Parathyroid adenoma (tissue), 2 donors: Measurements from ENCODE around the gene OBSL1.

Experiments
- H2AFZ ChIP-seq: fragments of 300-600 bp; sonication (generic); one replicate; pipeline ENCODE4 v1.7.0; 2017; ENCODE audit warnings: antibody characterized with exemption, mild to moderate bottlenecking
- H3K27ac ChIP-seq: fragments of 300-600 bp; sonication (generic); one replicate; pipeline ENCODE4 v1.7.0; 2017
- H3K27me3 ChIP-seq: fragments of 300-600 bp; sonication (generic); one replicate; pipeline ENCODE4 v1.7.0; 2017; ENCODE audit warnings: low read length; ENCODE audit not compliant: control insufficient read depth, insufficient read depth
- H3K36me3 ChIP-seq: fragments of 300-600 bp; sonication (generic); one replicate; pipeline ENCODE4 v1.7.0; 2017; ENCODE audit warnings: low read length; ENCODE audit not compliant: control insufficient read depth, insufficient read depth
- H3K4me1 ChIP-seq: fragments of 300-600 bp; sonication (generic); one replicate; pipeline ENCODE4 v1.7.0; 2017; ENCODE audit warnings: control low read depth
- H3K4me2 ChIP-seq: fragments of 300-600 bp; sonication (generic); one replicate; pipeline ENCODE4 v1.7.0; 2017; ENCODE audit warnings: low read length
- H3K4me3 ChIP-seq: fragments of 300-600 bp; sonication (generic); one replicate; pipeline ENCODE4 v1.7.0; 2017; ENCODE audit warnings: low read depth, low read length
- H3K79me2 ChIP-seq: fragments of 300-600 bp; sonication (generic); one replicate; pipeline ENCODE4 v1.7.0; 2017; ENCODE audit warnings: control low read depth
- H3K9ac ChIP-seq: fragments of 300-600 bp; sonication (generic); one replicate; pipeline ENCODE4 v1.7.0; 2017; ENCODE audit warnings: mild to moderate bottlenecking
- H3K9me3 ChIP-seq: fragments of 300-600 bp; sonication (generic); one replicate; pipeline ENCODE4 v1.7.0; 2017; ENCODE audit warnings: low read length; ENCODE audit not compliant: control insufficient read depth
- TF ChIP-seq, protein P1 (sequence below): fragments of 300-600 bp; sonication (generic); IDR thresholded peaks from one replicate; pipeline ENCODE4 v1.7.0; 2017; ENCODE audit warnings: antibody characterized with exemption, mild to moderate bottlenecking
- donor health status: primary hyperparathyroidism.

The OBSL1 gene

GRCh38 chr2:219521066-219521880 is 50.1 kb downstream of the OBSL1 start:
- Histone ChIP-seq H3K4me1 (no peaks in the 10 kb centered on the region), H3K79me2 (no peaks in the 10 kb centered on the region), H3K36me3 (no peaks in the 10 kb centered on the region), H3K9ac (no peak overlapping the region), H3K27ac (no peak overlapping the region), H3K9me3 (no peaks in the 10 kb centered on the region), H2AFZ (peak overlapping the region; percentile 33), H3K4me3 (no peak overlapping the region), H3K4me2 (no peak overlapping the region), H3K27me3 (peaks cover 6% of the 10 kb centered on the region)
- TF ChIP-seq, protein P1, sequence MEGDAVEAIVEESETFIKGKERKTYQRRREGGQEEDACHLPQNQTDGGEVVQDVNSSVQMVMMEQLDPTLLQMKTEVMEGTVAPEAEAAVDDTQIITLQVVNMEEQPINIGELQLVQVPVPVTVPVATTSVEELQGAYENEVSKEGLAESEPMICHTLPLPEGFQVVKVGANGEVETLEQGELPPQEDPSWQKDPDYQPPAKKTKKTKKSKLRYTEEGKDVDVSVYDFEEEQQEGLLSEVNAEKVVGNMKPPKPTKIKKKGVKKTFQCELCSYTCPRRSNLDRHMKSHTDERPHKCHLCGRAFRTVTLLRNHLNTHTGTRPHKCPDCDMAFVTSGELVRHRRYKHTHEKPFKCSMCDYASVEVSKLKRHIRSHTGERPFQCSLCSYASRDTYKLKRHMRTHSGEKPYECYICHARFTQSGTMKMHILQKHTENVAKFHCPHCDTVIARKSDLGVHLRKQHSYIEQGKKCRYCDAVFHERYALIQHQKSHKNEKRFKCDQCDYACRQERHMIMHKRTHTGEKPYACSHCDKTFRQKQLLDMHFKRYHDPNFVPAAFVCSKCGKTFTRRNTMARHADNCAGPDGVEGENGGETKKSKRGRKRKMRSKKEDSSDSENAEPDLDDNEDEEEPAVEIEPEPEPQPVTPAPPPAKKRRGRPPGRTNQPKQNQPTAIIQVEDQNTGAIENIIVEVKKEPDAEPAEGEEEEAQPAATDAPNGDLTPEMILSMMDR, result peak; percentile 50

- H3K4me1 ChIP-seq, result no peaks in the 10 kb centered on the region
- H3K27ac ChIP-seq, result no peak overlapping the region
- no peaks in the 10 kb centered on the region for H3K36me3 ChIP-seq
- H3K9ac ChIP-seq, result no peak overlapping the region
- no peak overlapping the region for H3K4me3 ChIP-seq
- H3K79me2 ChIP-seq, result no peaks in the 10 kb centered on the region
- no peaks in the 10 kb centered on the region for H3K9me3 ChIP-seq
- TF ChIP-seq, protein P1, result no peak
- no peak overlapping the region for H3K4me2 ChIP-seq
- H3K27me3 ChIP-seq, result peaks cover 6% of the 10 kb centered on the region
- H2AFZ ChIP-seq, result no peak overlapping the region
These were observed 51.3 kb downstream of the OBSL1 start for GRCh38 chr2:219520079-219520478.

DNA sequence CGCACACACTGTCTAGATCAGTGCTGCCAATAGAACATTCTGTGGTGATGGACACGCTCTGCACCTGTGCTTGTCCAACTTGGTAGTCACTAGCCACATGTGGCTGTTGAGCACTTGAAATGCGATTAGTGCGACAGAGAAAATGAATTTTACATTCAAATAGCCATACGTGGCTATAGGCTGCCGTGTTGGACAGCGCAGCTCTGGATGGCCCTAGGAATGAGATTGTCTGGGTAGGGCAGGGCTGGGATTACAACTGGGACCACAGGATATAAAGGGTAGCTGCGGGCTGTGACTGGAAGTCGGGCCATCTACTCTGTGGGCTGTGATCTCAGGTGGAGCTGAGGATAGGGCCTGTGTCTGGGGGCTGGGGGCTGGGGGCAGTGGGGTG is 51.8 kb downstream of the OBSL1 start:
- no peak overlapping the region for H3K4me3 ChIP-seq
- no peaks in the 10 kb centered on the region for H3K79me2 ChIP-seq
- H3K9ac ChIP-seq, result no peak overlapping the region
- H3K4me2 ChIP-seq, result no peak overlapping the region
- H3K4me1 ChIP-seq, result peaks cover under 1% of the 10 kb centered on the region
- H3K36me3 ChIP-seq, result no peaks in the 10 kb centered on the region
- TF ChIP-seq, protein P1, result no peak
- no peak overlapping the region for H2AFZ ChIP-seq
- H3K27me3 ChIP-seq, result peaks cover 6% of the 10 kb centered on the region
- no peak overlapping the region for H3K27ac ChIP-seq
- H3K9me3 ChIP-seq, result no peaks in the 10 kb centered on the region

DNA sequence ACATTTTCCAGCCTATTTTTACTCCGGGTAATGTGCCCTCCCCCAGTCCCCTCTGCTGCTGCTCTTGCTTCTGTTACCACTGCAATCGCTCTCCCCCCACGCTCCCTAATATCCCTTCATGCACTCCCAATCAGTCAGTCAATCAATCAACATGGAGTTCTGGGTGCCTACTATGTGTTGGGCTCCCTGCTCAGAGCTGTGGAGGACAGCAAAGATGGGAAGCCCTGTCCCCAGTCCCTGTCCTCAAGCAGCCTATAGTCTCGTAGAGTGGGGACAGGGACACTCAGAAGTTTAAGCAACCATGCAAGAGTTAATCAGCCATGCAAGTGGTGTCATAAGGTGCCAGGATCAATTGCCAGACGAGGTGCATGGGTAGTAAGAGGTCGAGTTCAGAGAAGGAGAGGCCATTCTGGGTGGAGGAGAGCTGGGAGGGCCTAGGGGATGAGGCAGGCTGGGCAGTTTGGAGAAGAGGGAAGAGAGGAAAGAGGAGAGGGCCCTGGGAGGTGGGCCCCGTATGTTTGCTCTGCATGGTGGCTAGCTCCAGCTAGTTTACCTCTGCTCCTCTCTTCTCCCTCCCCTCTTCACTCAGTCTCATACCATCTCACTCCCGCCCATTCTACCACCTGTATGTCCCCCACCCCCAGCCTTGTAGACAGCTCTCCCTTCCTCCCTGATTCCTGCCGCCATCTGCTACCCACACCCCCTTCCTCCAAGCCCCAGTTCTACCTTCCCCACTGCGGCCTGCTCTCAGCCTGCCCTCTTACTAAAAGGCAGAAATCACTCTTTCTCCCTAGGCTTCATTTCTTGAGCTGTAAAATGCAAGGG is 53.2 kb downstream of the OBSL1 start:
- peaks cover 12% of the 10 kb centered on the region for H3K27me3 ChIP-seq
- H3K9ac ChIP-seq, result no peak overlapping the region
- no peaks in the 10 kb centered on the region for H3K79me2 ChIP-seq
- no peak overlapping the region for H3K27ac ChIP-seq
- H2AFZ ChIP-seq, result no peak overlapping the region
- H3K4me2 ChIP-seq, result no peak overlapping the region
- H3K9me3 ChIP-seq, result no peaks in the 10 kb centered on the region
- no peak overlapping the region for H3K4me3 ChIP-seq
- TF ChIP-seq, protein P1, result no peak
- no peaks in the 10 kb centered on the region for H3K36me3 ChIP-seq
- H3K4me1 ChIP-seq, result peaks cover 6% of the 10 kb centered on the region
